GM18909 (cell line): Measurements from ENCODE around the gene LIAS.
"Not testable (repeated sequence)": the region's sequence is repeated elsewhere in the genome, so short reads cannot be mapped to it uniquely, and the experiment has no call there.

Source experiments
- ATAC-seq: cut with Tn5 transposase; IDR thresholded peaks from one replicate; pipeline ENCODE4 v1.9.1; 2021; ENCODE audit warnings: mild to moderate bottlenecking; ENCODE audit not compliant: unreplicated experiment, poor library complexity

LIAS gene

DNA sequence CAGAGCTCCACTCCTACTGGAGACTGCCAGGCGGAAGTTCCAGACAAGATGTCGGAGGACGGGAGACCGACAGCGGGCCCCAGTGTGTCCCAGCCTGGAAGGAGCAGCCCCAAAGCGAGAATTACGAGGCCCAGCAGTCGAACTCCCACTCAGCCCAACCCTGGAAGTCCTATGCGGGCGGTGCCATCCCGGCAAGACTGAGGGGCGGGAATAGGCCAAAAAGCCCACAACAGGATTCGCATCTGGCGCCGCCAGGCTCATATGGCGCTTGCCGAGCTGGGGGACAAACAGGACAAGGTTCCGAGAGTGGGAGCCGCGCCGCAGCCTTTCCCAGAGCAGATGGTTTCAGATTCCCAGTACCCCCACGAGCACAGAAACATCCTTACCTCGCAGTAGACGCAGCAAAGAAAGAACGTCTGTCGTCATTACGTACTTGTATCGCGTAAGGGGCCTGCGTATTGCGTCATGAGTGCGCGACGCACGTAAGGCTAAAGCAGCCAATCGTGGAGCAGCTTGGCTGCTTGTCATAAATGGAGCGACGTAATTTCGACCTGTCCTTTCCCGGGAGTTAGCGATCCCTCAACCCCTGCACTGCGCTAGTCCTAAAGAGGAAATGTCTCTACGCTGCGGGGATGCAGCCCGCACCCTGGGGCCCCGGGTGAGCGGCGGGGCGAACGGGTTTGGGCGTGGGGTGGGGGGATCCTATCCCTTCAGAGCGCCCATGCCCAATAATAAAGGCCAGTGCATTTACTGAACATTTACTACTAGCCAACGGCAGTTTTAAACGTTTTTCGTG is at the start of gene LIAS, which contains the start of gene RPL9:
Gene LIAS, plus strand, starts transcription at position 552 of the 796 bp plus-strand sequence. Its CDS starts 62 bp downstream, at position 614.
Gene RPL9, minus strand, starts transcription at position 418 of the 796 bp plus-strand sequence. CDS start 483 bp downstream, outside the sequence.
- peak; percentile 89 for ATAC-seq

DNA sequence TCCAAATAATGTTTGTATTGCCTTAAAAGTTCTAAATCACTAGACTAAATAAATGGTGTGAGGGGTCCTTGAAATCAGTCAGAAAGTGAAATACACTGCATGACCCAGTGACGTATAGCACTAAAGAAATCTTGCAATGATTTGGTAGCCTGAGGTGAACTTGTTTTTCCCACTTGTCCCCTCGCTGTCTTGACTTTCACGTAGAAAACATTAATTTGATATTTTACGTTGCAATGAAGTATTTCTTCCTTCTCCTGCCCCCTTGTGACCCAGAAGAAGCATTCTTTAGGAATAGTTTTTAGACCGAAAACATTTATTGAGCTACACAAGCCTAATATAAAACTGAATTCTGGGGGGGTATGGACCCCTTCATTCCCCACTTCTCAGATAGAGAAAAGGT is 48.4 kb upstream of the LIAS start:
- no peak for ATAC-seq

DNA sequence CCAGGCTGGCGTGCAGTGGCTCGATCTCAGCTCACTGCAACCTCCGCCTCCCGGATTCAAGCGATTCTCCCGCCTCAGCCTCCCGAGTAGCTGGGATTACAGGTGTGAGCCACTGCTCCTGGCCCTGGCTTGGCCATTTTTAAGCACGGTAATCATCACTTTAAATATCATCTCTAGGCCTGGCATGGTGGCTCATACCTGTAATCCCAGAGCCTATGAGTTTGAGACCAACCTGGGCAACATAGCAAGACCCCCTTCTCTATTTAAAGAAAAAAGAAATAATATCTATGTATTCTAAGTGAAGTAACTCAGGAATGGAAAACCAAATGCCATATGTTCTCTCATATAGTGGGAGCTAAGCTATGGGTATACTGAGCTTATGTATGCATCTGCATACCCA is 47.3 kb upstream of the LIAS start:
- not testable (repeated sequence) for ATAC-seq

DNA sequence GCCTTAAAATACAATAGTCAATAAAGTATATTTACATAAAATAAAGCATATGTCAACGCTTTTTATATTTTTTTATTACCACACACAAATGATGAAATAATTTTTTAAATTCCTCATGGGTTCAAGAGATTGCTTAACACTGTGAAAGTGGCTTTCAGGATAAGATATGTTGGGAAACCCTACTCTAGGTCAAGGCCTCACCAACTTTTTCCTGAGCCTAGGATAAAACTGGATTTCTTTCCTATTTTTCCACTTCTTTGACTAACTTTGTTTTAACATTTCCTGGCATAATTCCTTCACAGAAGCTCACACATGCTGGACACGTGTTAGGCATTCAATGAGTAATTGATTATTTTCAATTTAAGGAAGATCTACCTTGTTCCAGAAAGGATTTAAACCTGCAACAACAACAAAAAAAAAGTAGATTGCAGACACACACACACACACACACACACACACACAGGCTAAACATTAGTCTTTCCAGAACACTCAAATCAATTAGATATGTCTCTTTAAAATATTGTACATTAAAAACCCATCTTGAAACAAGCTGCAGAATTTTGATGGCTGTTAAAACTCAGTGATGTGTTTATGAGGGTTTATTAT is 43.1 kb upstream of the LIAS start:
- ATAC-seq: no peak

DNA sequence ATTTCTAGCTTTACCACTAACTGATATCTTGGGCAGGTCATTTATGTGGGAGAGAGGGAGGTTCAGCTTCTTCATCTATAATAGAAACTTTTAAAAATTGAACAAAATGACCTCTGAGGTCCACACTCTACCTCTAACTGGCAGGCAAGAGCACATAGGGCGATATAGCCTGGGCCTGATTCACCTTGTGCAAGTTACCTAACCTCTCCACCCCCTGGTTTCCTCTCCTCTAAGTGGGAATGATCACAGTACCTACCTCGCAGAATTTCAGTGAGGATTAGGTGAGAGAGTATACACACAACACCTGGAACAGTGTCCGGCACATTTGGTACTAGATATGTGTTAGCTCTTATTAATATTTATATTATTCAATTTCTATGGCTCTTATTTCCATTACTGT is 36.6 kb upstream of the LIAS start:
- ATAC-seq: no peak

DNA sequence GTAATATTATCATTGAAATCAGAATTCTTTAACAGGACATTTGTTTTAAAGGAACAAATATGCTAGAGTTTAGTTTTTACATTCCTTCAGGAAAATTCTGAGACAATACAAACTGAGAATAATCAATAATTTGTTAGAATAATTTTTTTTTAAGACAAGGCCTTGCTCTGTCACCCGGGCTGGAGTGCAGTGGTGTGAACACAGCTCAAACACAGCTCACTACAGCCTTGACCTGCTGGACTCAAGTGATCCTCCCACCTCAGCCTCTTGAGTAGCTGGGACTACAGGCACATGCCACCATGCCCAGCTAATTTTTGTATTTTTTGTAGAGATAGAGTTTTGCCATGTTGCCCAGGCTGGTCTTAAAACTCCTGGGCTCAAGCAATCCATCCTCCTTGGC is 33.6 kb upstream of the LIAS start:
- ATAC-seq: not testable (repeated sequence)

DNA sequence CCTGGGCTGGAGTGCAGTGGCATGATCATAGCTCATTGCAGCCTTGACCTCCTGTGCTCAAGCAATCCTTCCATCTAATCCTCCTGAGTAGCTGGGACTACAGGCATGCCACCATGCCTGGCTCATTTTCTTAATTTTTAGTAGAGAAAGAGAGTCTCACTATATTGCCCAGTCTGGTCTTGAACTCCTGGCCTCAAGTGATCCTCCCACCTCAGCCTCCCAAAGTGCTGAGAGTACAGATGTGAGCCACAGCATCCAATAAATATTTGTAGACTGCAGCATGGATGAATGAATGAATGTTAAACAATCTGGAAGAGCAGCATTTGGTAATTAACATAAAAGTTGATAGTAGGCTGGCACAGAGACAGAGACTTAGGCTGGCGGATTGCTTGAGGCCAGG is 32.1 kb upstream of the LIAS start:
- no peak for ATAC-seq

DNA sequence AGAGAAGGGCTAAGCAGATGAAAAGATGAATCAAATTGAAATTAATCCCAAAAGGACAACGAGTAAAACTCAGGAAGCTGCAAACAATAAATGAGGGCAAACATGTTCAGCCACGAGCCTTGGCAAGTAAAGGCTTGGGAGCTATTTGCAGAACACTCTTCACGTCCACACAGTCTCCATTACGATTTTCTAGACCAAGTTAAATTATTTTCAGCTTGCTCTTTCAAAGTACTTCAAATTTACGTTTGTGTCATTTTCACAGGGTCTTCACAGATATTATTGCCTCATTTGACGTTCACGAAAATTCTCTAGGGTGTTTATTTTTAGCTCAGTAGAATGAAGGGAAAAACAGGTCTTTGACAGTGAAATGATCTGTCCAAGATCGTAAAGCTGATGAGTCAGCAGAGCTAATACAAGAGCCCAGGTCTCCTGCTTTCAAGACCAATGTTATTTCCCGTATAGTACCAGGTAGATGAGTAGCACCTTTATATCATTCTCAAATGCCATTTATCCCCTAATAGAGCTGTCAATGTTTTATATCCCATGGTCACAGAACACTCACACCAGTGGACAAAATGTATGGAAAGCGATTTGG is 31.2 kb upstream of the LIAS start:
- no peak for ATAC-seq

DNA sequence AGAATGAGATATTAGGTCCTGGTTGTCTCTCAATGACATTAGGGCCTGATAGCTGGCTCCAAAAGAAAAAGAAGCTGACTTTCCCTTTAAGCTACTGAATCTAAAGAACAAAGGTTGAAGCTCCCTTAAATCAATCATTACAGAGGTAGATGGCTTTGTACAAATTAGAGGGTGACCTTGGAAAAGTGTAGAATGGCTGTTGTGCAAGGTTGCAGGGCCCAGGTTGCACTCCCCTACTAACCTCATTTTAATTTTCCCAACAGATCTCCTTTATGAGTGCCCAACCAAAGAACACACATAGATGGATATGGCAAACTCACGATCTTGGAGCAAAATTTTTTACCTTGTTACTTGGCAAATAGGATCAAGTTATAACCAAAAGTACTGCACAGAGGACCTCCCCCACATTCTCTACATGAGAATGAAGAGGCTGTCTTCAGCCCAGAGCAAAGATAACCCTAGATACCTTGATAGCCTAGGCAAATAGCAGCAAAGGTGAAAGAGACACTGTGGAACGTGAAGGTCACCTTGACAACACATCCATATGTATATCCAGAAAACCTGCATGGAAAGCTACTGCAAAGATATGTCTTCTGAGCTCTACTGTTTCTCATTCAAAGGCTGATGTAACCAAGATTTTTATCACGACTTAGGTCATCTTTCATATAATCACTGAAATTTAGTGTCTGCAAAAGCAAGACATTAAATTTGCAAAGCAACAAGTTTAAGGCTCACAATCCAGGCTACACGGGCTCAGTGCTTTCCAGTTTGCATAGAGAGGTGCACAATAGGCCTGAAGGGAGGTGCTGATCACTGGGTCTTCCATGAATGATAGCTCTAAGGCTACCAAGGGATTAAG is 29.2 kb upstream of the LIAS start:
- ATAC-seq: no peak

DNA sequence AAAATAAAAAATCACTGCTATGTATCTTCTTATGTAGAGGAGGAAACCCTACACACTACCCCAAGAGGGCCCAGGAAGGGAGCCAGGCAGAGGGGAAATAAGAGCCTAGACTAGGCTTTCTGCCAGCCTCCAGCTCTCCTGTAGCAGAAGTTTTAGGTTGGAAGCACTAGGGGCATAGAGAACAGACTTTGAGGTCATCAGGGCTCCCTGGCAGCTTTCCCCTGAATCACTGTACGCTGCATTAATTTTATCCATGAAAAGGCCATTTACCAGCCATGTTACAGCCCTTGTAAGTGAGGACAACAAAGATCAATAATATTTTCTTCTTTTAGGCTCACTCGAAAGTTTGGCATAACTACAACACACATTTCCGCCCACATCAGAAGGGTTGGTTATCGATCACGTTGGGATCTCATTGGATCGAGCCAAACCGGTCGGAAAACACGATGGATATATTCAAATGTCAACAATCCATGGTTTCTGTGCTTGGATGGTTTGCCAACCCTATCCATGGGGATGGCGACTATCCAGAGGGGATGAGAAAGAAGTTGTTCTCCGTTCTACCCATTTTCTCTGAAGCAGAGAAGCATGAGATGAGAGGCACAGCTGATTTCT is 24.9 kb upstream of the LIAS start:
- ATAC-seq: no peak

DNA sequence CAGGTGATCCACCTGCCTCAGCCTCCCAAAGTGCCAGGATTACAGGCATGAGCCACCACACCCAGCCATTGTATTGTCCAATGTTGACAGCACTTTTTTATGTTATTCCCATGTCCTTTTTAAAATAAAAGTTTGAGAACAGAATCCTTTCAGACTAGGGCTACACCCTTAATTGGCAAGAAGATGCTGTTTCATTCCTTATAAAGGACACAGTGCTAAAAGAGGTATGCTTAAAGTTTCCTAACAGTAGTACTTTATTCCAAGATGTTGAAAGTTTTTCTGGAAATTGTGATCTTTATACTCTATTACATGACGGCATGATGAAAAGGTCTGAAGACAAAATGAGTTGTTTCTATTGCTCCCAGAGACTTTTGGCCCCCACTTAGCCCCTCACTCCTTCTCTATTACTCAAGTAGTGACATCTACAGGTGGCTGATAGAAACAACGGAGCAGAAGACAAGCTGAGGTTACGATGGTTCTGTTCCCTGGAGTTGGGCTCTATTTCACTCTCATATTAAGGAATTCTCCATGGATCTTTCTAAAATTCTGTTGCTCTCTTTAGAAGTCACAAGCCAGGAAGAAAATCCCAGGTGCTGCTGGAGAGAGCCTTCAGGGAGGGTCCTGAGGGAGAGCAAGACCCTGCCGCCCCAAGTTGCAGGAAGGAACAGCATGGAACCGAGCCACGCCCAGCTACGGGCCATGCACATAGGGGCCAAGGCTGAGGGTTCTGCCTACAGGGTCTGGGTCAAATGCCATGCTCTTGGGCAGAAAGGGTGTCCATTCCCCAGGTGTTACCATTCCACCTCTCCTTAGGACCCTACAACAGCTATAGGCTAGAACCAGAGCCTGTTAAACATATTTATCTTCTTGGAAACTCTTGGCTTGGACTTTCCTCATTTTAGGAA is 22.9 kb upstream of the LIAS start:
- ATAC-seq: no peak

DNA sequence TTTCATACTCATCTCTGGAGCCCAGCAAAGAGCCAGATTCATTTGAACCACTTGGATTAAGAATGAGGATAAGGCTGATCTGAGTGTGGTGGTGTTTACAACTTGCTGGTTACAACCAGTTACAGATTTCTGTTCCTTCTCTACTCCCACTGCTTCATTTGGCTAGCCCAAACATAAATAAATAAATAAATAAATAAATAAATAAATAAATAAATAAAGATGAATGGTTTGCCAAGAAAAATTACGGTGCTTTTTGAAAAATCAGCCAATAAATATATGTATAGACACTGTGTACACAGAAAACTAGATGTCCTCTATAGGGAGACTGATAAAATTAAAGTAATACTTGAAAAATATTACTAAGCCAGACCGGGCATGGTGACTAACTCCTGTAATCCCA is 17.3 kb upstream of the LIAS start:
- no peak for ATAC-seq

DNA sequence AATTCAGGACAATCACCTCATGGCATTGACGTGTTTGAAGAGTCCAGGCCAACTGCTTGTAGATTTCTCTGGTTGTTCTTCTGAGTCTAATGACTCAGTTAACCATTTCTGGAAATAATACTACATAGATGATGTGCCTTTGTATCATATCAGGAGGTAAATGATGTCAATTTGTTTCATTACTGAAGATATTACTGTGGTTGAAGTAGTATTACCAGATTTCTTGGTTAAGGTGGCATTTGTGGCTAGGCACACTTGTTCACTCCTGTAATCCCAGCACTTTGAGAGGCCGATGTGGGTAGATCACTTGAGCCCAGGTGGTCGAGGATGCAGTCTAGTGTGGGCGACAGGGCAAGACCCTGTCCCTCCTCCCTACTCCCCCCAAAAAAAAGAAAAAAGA is 15.9 kb upstream of the LIAS start:
- ATAC-seq: no peak

DNA sequence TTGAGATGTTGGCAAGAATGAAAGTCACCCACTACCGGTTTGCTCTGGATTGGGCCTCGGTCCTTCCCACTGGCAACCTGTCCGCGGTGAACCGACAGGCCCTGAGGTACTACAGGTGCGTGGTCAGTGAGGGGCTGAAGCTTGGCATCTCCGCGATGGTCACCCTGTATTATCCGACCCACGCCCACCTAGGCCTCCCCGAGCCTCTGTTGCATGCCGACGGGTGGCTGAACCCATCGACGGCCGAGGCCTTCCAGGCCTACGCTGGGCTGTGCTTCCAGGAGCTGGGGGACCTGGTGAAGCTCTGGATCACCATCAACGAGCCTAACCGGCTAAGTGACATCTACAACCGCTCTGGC is 12.4 kb upstream of the LIAS start:
- ATAC-seq: no peak

DNA sequence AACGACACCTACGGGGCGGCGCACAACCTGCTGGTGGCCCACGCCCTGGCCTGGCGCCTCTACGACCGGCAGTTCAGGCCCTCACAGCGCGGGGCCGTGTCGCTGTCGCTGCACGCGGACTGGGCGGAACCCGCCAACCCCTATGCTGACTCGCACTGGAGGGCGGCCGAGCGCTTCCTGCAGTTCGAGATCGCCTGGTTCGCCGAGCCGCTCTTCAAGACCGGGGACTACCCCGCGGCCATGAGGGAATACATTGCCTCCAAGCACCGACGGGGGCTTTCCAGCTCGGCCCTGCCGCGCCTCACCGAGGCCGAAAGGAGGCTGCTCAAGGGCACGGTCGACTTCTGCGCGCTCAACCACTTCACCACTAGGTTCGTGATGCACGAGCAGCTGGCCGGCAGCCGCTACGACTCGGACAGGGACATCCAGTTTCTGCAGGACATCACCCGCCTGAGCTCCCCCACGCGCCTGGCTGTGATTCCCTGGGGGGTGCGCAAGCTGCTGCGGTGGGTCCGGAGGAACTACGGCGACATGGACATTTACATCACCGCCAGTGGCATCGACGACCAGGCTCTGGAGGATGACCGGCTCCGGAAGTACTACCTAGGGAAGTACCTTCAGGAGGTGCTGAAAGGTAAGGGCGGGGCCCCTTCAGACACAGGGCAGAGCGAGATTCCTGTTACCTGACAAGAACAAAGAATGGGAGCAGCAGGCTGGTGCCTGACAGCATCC is 11.8 kb upstream of the LIAS start:
- ATAC-seq: peak; percentile 85

DNA sequence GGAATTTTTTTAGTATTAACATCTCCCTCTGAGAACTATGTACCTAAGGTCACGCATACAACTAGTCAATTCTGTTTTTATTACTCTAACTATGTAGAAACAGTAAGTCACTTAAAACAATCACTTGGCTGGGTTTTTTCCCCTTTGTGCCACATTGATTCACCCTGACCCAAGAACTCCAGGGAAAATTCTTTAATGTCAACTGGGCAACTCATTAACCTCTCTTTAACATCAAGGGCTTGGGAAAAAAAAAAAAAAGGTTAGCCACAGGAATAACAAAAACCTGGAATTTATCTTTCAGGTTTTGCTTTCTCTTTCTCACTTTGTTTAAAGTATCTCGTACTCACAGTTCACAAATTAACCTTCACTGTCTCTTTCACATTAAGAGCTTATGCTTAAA is 8.2 kb upstream of the LIAS start:
- no peak for ATAC-seq

DNA sequence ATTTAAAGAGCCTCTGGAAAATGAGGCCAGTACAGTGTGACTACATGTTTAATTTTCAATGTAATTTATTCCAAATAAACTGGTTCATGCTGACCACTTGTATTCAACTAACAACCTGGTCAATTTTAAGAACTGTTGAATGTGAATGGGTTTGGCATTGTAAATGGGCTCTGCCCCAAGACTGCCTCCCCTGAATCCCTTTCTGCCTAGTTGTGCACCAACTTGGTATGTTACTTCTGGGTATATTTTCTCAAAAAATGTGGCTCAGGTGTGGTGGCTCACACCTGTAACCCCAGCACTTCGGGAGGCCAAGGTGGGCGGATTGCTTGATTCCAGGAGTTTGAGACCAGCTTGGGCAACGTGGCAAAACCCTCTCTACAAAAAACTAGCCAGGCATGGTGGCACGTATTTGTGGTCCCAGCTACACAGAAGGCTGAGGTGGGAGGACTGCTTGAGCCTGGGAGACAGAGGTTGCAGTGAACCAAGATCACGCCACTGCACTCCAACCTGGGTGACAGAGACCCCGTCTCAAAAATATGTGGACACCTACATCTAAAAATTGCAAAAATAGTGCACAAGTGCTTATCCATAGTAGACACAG is 7.3 kb upstream of the LIAS start:
- ATAC-seq: no peak

DNA sequence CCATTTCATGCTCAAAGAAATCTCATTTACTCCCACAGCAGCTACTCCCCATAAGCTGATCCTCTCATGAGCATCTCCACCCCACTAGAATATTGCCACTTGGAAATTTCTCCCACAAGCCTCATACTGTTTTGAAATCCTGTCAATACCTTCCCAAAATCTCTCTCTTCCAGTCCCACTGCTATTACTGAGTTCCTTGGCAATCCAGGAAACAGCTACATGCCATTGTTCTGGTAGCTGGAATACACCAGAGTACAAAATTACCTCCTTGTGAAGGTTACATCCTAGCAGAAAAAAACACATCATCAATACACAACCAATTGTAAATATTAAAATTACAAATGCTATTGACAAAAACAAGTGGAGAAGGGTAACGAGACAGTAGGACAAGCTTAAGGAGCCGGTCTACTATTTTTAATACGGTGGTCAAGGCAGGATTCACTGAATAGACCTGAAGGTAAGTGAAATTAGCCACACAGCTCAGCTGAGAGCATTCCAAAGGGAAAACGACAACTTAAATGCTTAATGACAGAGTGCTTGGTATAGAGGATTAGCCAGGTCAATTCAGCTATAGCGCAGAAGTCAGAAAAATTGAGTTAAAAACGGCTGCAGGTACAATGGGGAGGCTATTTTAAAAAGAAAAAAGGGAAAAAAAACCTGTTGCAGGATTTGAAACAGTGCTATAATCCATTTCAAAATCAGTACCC is 6.5 kb upstream of the LIAS start:
- ATAC-seq: no peak
